Cardiac septum (tissue), 1 donor: Measurements from ENCODE around the gene GPAT3. TPM values are rescaled to one million over a fixed set of nuclear protein-coding genes. Genes with fewer than 3 reads are reported as not detected.
"Not testable (repeated sequence)": the region's sequence is repeated elsewhere in the genome, so short reads cannot be mapped to it uniquely, and the experiment has no call there.

Source experiments
- DNase-seq: peaks from one replicate; pipeline ENCODE4 v3.0.0-alpha.2; 2020; ENCODE audit warnings: low spot score
- intact Hi-C: fragments of 100-400 bp; cut with DNase I; formaldehyde crosslinking; loops from one replicate; pipeline ENCODE4 v1.14.0; 2022
- long read RNA-seq: library from polyadenylated mRNA; unstranded; transcript quantifications from one replicate; pipeline ENCODE4 v2.0.0, GENCODE V29; 2021
- total RNA-seq: library from RNA; stranded (reverse); fragmentation: NEBNext Ultra II Directional; extraction: Animal tissue kit (Norgen Biotek cat#: 25700); gene quantifications from one replicate; pipeline ENCODE4 v1.2.1, GENCODE V29; 2021
- donor health status: DM: no; HTN: no; CAD: no.

GPAT3 gene
- total RNA-seq: 38.5 TPM
- long read RNA-seq, transcript GPAT3-201 (12 exons, 2,625 nt): major isoform, 46 of 98 reads
- long read RNA-seq, transcript GPAT3-202 (13 exons, 2,631 nt): minor isoform, 29 of 98 reads
- long read RNA-seq, partial matches to known transcripts: 11 of 98 reads
- long read RNA-seq, other reads (novel, unspliced or antisense): 12 of 98 reads

GRCh38 chr4:83535520-83536361 lies at the start of gene GPAT3:
GPAT3 (plus strand) TSS chr4:83536108; CDS start chr4:83536623, 515 bp downstream.
- DNase-seq: peak; percentile 95
- intact Hi-C loops: loop anchor here (2.0 to 5.0 kb wide), 3 partner anchors 47 to 1163 kb away; partner anchors contain the start of gene HNRNPD

GRCh38 chr4:83486457-83487129 lies 49.3 kb upstream of the GPAT3 start:
- no peak for DNase-seq
- intact Hi-C loops: loop anchor here (10.0 kb wide), 1 partner anchor 202 kb away; the partner anchor contains the start of gene COQ2

GRCh38 chr4:83489711-83490326 lies 46.1 kb upstream of the GPAT3 start:
- DNase-seq: no peak
- intact Hi-C loops: loop anchor here (10.0 kb wide), 1 partner anchor 205 kb away; the partner anchor contains the start of gene COQ2

GRCh38 chr4:83490876-83491450 lies 44.9 kb upstream of the GPAT3 start:
- DNase-seq: no peak
- intact Hi-C loops: no loop called here

- intact Hi-C loops, DNase-seq: not testable (repeated sequence)
These were observed 39.6 kb upstream of the GPAT3 start for GRCh38 chr4:83496085-83496917.

- intact Hi-C loops: no loop called here
- no peak for DNase-seq
These were observed 37.7 kb upstream of the GPAT3 start for GRCh38 chr4:83498187-83498586.

- intact Hi-C loops, DNase-seq: not testable (repeated sequence)
These were observed 34.2 kb upstream of the GPAT3 start for GRCh38 chr4:83501671-83502070.

GRCh38 chr4:83503974-83504373 lies 31.9 kb upstream of the GPAT3 start:
- intact Hi-C loops: no loop called here
- no peak for DNase-seq

- intact Hi-C loops: no loop called here
- DNase-seq: no peak
These were observed 31.4 kb upstream of the GPAT3 start for GRCh38 chr4:83504503-83504902.

- intact Hi-C loops: no loop called here
- DNase-seq: no peak
These were observed 30.9 kb upstream of the GPAT3 start for GRCh38 chr4:83504996-83505395.

- DNase-seq: not testable (repeated sequence)
- intact Hi-C loops: loop anchor here (1.0 kb wide), 1 partner anchor 131 kb away; no protein-coding TSS in a partner anchor
These were observed 26.7 kb upstream of the GPAT3 start for GRCh38 chr4:83509156-83509585.

- intact Hi-C loops: no loop called here
- no peak for DNase-seq
These were observed 25.5 kb upstream of the GPAT3 start for GRCh38 chr4:83510442-83510841.

- intact Hi-C loops: no loop called here
- no peak for DNase-seq
These were observed 19.7 kb upstream of the GPAT3 start for GRCh38 chr4:83516042-83516772.

GRCh38 chr4:83522239-83522638 lies 13.7 kb upstream of the GPAT3 start:
- intact Hi-C loops: no loop called here
- no peak for DNase-seq

GRCh38 chr4:83527671-83528070 lies 8.2 kb upstream of the GPAT3 start:
- no peak for DNase-seq
- intact Hi-C loops: no loop called here

- DNase-seq: no peak
- intact Hi-C loops: loop anchor here (2.0 to 5.0 kb wide), 2 partner anchors 82 to 1164 kb away; partner anchors contain the start of gene HNRNPD
These were observed 709 bp downstream of the GPAT3 start for GRCh38 chr4:83536362-83537272.

- intact Hi-C loops: no loop called here
- no peak for DNase-seq
These were observed 6.3 kb downstream of the GPAT3 start for GRCh38 chr4:83542225-83542624.
